Psoas muscle (tissue), 8 donors: ENCODE measurements around the gene TXNDC8. TPM values are rescaled to one million over a fixed set of nuclear protein-coding genes. Genes with fewer than 3 reads are reported as not detected.

Experiments
- ATAC-seq, 4 donors: fragments of 200-7000 bp; cut with Tn5 transposase; one replicate each; pipeline ENCODE4 v1.9.1; 2020; ENCODE audit warnings: moderate library complexity in 3 of 4, mild to moderate bottlenecking in 2 of 4
- DNase-seq, 2 donors: peaks; one replicate each; pipeline ENCODE4 v3.0.0-alpha.2; 2020
- H3K27ac ChIP-seq: fragments of 200-600 bp; one replicate; pipeline ENCODE4 v1.8.0; 2022
- H3K27me3 ChIP-seq, 3 donors: fragments of 200-600 bp in 1 of 3; one replicate each; pipeline versions ENCODE4 v1.6.1 to v1.8.0; 2013 to 2022; ENCODE audit warnings: low read length in 2 of 3, mild to moderate bottlenecking in 2 of 3, moderate library complexity in 1 of 3; ENCODE audit not compliant: insufficient read depth in 3 of 3
- H3K36me3 ChIP-seq, 2 donors: fragments of 200-600 bp in 1 of 2; one replicate each; pipeline versions ENCODE4 v1.6.1 to v1.8.0; 2013 to 2022; ENCODE audit warnings: low read depth in 1 of 2, mild to moderate bottlenecking in 1 of 2, moderate library complexity in 1 of 2; ENCODE audit not compliant: insufficient read depth in 1 of 2
- H3K4me1 ChIP-seq: fragments of 200-600 bp; one replicate; pipeline ENCODE4 v1.8.0; 2022
- H3K4me3 ChIP-seq: fragments of 200-600 bp; one replicate; pipeline ENCODE4 v1.8.0; 2022; ENCODE audit warnings: mild to moderate bottlenecking
- H3K9me3 ChIP-seq: fragments of 200-600 bp; one replicate; pipeline ENCODE4 v1.8.0; 2022
- WGBS, 3 donors: extraction: QIAGEN DNeasy Blood & Tissue Kit; methylation state at CpG; one replicate each; pipeline versions ENCODE4 v1.1.6 to v1.1.7; 2013; 5-methylcytosine and 5-hydroxymethylcytosine counted together
- intact Hi-C, 2 donors: fragments of 100-400 bp; cut with DNase I; formaldehyde crosslinking; loops; one replicate each; pipeline versions ENCODE4 v1.11.0 to v1.14.2; 2022
- polyA plus RNA-seq, 3 donors: library from polyadenylated mRNA; stranded (reverse); fragments of 200-250 nt; gene quantifications; one replicate each; pipeline ENCODE4 v1.2.3, GENCODE V29; 2013
- total RNA-seq, 4 donors: library from RNA; stranded (reverse); fragmentation: NEBNext Ultra II Directional in 2 of 4; extraction: Animal tissue kit (Norgen Biotek cat#: 25700) in 2 of 4; gene quantifications; one replicate each; pipeline versions ENCODE4 v1.2.1 to v1.2.4, GENCODE V29; 2021 to 2023
- TF ChIP-seq, protein P1 (sequence below): fragments of 200-600 bp; IDR thresholded peaks from one replicate; pipeline ENCODE4 v1.8.0; 2022; ENCODE audit warnings: antibody characterized with exemption
- donor health status: healthy with polysubstance abuse.
- donor health status: DM: no; HTN: no; CAD: no; lungs with moderate emphysema.
- donor health status: Bipolar disorder and iron deficiency.
- donor health status: healthy.
- donor health status: DM: yes; HTN: yes; CAD: no.
- donor health status: DM: no; HTN: no; CAD: no.
- donor health status: DM: no; HTN: no; CAD: no.
- donor health status: DM: yes; HTN: yes; CAD: no.

TXNDC8 gene
- total and polyA plus RNA-seq, 7 donors, result not detected

- no peak for DNase-seq
- TF ChIP-seq, protein P1, sequence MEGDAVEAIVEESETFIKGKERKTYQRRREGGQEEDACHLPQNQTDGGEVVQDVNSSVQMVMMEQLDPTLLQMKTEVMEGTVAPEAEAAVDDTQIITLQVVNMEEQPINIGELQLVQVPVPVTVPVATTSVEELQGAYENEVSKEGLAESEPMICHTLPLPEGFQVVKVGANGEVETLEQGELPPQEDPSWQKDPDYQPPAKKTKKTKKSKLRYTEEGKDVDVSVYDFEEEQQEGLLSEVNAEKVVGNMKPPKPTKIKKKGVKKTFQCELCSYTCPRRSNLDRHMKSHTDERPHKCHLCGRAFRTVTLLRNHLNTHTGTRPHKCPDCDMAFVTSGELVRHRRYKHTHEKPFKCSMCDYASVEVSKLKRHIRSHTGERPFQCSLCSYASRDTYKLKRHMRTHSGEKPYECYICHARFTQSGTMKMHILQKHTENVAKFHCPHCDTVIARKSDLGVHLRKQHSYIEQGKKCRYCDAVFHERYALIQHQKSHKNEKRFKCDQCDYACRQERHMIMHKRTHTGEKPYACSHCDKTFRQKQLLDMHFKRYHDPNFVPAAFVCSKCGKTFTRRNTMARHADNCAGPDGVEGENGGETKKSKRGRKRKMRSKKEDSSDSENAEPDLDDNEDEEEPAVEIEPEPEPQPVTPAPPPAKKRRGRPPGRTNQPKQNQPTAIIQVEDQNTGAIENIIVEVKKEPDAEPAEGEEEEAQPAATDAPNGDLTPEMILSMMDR, result no peak
These were observed 4.9 kb downstream of the TXNDC8 start for GRCh38 chr9:110332766-110333165.

DNA sequence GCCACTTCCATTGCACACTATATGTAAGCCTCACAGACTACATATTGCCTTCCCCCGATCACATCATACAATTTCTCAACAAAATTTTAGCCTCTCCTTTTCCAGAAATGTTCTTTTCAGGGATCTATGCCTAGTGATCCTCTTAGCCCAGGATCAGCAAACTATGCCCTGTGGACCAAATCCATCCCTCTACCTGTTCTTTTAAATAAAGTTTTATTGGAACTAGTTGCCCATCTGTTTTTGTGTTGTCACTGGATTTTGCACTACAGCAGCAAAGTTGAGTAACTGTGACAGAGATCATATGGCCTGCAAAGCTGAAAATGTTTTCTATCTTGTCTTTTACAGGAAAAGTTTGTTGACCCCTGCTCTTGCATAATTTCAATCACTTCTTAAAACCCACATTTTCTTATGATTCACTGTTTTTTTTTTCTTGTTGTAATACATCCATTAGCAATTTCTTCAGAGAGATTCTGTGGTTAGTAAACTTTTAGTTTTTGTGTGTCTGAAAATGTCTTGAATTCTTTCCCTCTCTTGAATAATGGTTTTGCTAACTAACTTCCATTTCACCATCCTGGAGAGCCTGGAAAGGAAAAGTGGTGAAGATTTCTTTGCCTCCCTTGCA is 7.1 kb downstream of the TXNDC8 start:
- WGBS, 3 donors, result 92 to 97% (median 95%) methylated on average over 1 of the region's 1 CpG
- H3K4me3 ChIP-seq, result no peak overlapping the region
- no peak overlapping the region for H3K27ac ChIP-seq
- no peaks in the 10 kb centered on the region for H3K9me3 ChIP-seq
- no peaks in the 10 kb centered on the region for H3K27me3 ChIP-seq
- DNase-seq (no peak), ATAC-seq (no peak)
- H3K36me3 ChIP-seq, result no peaks in the 10 kb centered on the region
- no peaks in the 10 kb centered on the region for H3K4me1 ChIP-seq
- TF ChIP-seq, protein P1, result no peak
- intact Hi-C loops, result no loop called here

More at GRCh38 chr9:110332766-110333165, 4.9 kb downstream of the TXNDC8 start:
- H3K27me3 ChIP-seq, result no peaks in the 10 kb centered on the region
- intact Hi-C loops, result no loop called here
- ATAC-seq, result no peak
- 84 to 91% (median 90%) methylated on average over 3 of the region's 3 CpGs for WGBS, 3 donors
- no peaks in the 10 kb centered on the region for H3K9me3 ChIP-seq
- no peak overlapping the region for H3K4me3 ChIP-seq
- H3K4me1 ChIP-seq, result no peaks in the 10 kb centered on the region
- no peak overlapping the region for H3K27ac ChIP-seq
- H3K36me3 ChIP-seq, result no peaks in the 10 kb centered on the region

DNA sequence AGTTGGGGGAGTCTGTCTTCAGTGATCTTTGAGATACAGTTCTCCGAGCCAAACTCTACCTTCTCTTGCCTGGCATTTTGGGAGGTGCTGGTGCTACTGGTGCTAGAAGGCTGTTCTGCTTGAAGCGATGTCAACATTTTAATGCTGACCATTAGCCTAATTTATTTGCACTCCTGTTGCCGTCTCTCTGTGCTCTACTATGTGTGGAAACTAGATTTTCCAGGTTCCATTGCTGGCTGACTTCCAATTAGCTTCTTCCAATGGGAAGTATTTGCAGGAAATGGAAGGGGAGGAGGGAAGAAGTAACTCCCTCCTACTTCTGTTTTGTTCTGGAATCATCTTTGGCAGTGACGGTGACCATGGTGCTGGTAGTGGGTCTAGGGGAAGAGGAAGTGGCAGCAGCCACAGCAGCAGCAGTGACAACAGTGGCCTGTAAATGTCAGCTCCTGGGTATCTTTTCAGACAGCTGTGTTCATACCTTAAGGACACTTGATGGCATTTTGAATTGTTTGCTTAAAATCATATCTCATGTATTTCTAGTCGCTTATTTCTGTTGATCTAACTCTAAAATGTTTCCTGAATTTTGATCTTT is 7.9 kb downstream of the TXNDC8 start:
- H3K27ac ChIP-seq, result no peak overlapping the region
- TF ChIP-seq, protein P1, result no peak
- no peaks in the 10 kb centered on the region for H3K9me3 ChIP-seq
- no peak overlapping the region for H3K4me3 ChIP-seq
- DNase-seq (no peak), ATAC-seq (no peak)
- H3K36me3 ChIP-seq, result no peaks in the 10 kb centered on the region
- H3K4me1 ChIP-seq, result no peaks in the 10 kb centered on the region
- H3K27me3 ChIP-seq, result no peaks in the 10 kb centered on the region
- intact Hi-C loops, result no loop called here
- WGBS, 3 donors, result 32 to 45% (median 36%) methylated on average over 5 of the region's 5 CpGs

DNA sequence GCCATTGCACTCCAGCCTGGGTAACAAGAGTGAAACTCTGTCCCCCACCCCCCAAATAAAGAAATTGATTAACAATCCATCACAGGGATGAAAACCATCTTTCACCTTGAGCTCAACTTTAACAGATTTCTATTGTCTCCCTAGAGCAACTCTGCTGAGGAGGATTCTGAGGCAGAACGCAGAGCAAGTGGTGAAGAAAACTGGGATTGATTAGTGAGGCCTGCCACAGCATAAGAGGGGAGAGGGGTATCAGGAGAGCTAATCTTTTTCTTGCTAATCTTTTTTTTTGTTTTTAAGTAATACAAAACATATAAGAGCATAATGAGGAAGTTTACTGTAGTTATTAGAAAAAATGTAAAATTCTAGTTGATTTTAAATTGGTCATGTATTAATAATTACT is 8.9 kb downstream of the TXNDC8 start:
- H3K4me3 ChIP-seq, result no peak overlapping the region
- no peaks in the 10 kb centered on the region for H3K4me1 ChIP-seq
- H3K27ac ChIP-seq, result no peak overlapping the region
- no peak for ATAC-seq
- H3K36me3 ChIP-seq, result no peaks in the 10 kb centered on the region
- 75 to 83% (median 75%) methylated on average over 1 of the region's 1 CpG for WGBS, 3 donors
- no peaks in the 10 kb centered on the region for H3K27me3 ChIP-seq
- TF ChIP-seq, protein P1, result no peak
- intact Hi-C loops, result no loop called here
- no peaks in the 10 kb centered on the region for H3K9me3 ChIP-seq
- DNase-seq, result no peak

DNA sequence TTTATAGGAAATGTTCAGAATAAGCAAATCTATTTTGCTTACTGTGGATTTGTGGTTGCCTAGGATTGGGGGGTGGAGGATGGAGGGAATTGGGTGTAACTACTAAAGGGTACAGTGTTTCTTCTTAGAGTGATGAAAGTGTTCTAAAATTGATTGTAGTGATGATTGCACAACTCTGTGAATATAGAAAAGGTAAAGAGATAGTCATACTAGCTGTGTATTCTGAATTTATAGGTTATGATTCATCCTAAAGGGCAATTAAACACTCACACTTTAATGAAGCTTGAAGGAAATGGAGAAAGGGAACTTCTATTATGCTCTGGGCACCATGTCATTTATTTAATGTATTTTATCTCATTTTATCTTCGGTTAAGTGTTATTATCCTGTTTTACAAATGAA is 9.9 kb downstream of the TXNDC8 start:
- no peak overlapping the region for H3K4me3 ChIP-seq
- intact Hi-C loops, result no loop called here
- no peak overlapping the region for H3K27ac ChIP-seq
- TF ChIP-seq, protein P1, result no peak
- H3K27me3 ChIP-seq, result no peaks in the 10 kb centered on the region
- WGBS, 3 donors, result 93 to 98% (median 97%) methylated on average over 1 of the region's 1 CpG
- no peak for DNase-seq
- no peaks in the 10 kb centered on the region for H3K9me3 ChIP-seq
- ATAC-seq, result no peak
- H3K36me3 ChIP-seq, result no peaks in the 10 kb centered on the region
- H3K4me1 ChIP-seq, result no peaks in the 10 kb centered on the region
